GM23248 (cell line): Measurements from ENCODE around the gene PTPRR.

Experiments
- EZH2 ChIP-seq: fragments of 200-600 bp; sonication (generic); IDR thresholded peaks from 2 replicates; pipeline ENCODE4 v1.6.1; 2018; ENCODE audit warnings: antibody characterized with exemption, mild to moderate bottlenecking; ENCODE audit not compliant: insufficient read depth, poor library complexity, severe bottlenecking
- EZH2phosphoT487 ChIP-seq: fragments of 200-600 bp; sonication (generic); IDR thresholded peaks from 2 replicates; pipeline ENCODE4 v1.6.1; 2018; ENCODE audit warnings: antibody characterized with exemption, moderate library complexity, mild to moderate bottlenecking, low read depth; ENCODE audit not compliant: insufficient read depth

GRCh38 chr12:70824511-70824910, 96.0 kb downstream of the PTPRR start:
- TF ChIP-seq EZH2phosphoT487, result no peak
- TF ChIP-seq EZH2, result no peak
